Activated T-cell treated with anti-CD3 and anti-CD28 coated beads, Interleukin-2, amount 50 U/mL, for 48 hours (primary cell): ENCODE measurements around the gene HNMT.
"Not testable (repeated sequence)": the region's sequence is repeated elsewhere in the genome, so short reads cannot be mapped to it uniquely, and the experiment has no call there.

ENCODE experiments used
- DNase-seq, 2 experiments: peaks; one replicate each; pipeline ENCODE4 v3.0.0-alpha.2; 2020

HNMT gene

DNA sequence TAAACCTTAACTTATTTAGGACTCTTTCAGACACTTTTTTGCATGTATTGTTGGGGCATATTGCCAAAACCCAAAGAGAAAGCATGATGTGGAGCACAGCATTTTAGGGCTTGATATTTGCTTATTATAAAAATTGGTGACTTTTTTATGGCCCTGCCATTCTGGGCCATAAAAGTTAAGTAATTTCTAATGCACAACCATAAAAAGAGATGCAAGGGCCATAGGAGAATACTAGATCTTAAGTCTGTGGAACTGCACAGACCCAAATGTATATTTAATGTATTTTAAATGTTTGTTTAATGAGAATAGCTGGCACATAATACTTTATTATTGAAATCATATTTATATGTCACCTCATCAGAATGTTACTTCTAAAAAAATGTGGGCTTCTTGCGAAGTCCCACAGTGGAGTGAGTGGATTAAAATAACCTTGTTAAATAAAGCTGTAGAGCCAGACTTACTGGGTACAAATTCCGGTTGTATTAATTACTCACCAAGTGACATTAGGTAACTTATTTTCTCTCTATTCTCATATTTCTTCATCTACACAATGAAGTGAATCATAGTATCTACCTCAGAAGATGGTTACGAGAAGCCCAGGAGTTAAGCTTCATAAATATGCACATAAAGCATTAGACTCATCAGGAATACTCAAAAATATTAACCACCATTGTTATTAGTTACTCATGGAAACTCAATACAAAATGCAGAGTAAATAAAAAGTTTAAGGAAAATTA lies 52.2 kb downstream of the HNMT start:
- DNase-seq: no peak

GRCh38 chr2:138017824-138018223 lies 53.6 kb downstream of the HNMT start:
- DNase-seq: no peak

GRCh38 chr2:138018866-138019688 lies 54.8 kb downstream of the HNMT start:
- no peak for DNase-seq

DNA sequence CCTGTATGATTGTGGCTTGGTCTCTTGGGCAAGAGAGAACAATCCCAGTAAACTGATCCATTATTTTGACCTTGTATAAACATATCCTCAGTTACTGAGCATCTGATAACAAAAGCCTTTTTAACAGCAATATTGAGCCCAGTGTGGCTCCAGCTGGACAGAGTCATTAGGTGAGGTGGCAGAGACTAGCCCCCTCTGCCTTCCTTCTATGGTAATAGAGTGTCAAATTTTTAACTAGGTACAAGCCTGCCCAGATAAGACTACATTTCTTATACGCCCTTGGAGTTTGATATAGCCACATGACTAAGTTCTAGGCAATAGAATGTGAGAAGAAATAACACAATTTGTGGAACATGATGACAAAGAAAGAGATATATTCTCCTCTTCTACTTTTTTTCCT lies 56.2 kb downstream of the HNMT start:
- DNase-seq: no peak

GRCh38 chr2:138021154-138021553 lies 56.9 kb downstream of the HNMT start:
- DNase-seq: no peak

GRCh38 chr2:138023298-138023697 lies 59.0 kb downstream of the HNMT start:
- DNase-seq: no peak

DNA sequence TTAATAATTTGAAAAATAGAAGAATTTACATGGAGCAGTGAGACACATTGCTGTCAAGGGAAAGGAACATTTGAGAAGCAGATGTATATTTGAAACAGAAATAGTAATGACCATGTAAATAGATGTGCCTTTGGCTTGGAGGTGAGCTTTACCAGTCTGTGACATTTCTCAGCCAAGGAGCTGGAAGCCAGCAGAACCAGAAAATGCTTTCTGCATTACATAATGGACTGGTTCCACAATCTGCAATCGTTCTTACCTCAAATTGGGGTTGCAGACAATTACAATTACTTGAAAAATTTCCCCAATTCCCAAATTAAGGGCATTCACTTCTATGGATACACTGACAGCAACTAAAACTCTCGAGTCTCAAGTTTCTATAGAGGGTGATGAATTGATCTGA lies 59.7 kb downstream of the HNMT start:
- no peak for DNase-seq

DNA sequence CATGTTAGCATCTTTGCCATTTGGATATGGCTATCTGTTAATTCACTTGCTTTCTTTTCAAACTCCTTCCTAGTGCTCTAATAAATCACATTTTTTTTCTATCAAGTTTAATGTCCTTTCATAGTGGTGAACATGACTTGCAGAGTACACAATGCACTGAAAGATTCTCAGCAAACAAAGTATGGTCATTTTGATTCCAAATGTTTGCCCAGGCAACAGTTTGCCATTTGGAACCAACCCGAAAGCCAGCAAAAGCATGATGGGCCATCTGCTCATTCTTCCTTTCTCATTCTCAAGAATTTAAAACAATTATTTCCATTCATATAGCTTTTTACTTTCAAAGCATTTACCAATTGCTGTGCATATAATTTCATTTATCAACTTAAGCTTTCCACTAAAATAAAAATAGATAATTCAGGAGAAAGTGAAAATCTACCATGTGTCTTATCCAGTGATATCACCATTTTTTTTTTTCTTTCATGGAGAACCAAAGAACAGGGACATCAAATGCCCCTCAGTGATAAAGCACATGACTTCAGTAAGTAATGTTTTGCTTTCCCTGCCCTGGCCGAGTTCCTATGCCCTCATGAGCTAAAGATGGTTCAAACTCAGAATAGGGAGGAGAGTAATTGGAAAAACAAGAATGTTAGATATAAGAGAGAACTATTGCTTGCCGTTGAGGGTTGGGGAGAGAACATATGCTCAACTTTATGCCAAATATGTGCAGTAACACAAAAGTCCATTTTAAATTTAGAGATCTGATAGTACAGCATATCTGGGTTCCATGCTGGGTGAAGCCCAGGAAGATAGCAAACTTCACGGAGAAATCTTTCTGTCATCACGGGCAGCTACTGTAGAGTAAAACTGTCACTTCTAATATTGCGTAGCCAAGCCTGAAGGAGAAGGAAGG lies 62.1 kb downstream of the HNMT start:
- DNase-seq: no peak

DNA sequence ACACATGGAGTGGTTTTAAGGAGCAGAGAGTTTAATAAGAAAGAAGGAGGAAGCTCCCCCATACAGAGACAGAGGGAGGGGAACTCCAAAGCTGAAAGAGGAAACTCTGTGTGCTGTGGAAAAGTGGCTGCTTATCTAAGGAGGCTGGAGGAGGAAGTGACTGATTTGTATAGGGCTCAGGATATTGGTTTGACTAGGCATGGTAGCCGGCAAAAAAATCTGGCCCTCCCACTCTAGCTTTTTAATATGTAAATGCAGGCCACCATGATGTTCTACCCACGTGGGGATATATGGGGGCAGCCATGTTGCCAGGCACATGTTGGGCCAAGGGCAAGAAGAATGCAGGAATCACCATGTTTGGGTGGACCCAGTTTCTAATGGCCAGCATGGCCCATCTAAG lies 64.3 kb downstream of the HNMT start:
- no peak for DNase-seq

GRCh38 chr2:138029276-138029675 lies 65.0 kb downstream of the HNMT start:
- DNase-seq: no peak

- no peak for DNase-seq
These were observed 66.2 kb downstream of the HNMT start for GRCh38 chr2:138030459-138030858.

DNA sequence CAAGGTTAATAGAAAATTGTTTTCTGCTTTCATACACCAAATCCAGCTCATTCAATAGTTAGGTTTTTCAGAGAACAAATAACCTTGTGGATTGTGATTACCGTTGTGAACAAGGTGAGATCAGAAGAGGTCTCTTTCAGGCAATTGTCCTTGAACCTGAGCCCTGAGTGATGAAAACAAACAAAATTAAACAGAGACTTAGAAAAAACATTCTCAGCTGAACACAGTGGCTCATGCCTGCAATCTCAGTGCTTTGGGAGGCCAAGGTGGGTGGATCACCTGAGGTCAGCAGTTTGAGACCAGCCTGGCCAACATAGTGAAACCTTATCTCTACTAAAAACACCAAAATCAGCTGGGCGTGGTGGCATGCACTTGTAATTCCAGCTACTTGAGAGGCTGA lies 68.1 kb downstream of the HNMT start:
- no peak for DNase-seq

- DNase-seq: no peak
These were observed 70.3 kb downstream of the HNMT start for GRCh38 chr2:138034536-138034935.

GRCh38 chr2:138035608-138036217 lies 71.4 kb downstream of the HNMT start:
- no peak for DNase-seq

DNA sequence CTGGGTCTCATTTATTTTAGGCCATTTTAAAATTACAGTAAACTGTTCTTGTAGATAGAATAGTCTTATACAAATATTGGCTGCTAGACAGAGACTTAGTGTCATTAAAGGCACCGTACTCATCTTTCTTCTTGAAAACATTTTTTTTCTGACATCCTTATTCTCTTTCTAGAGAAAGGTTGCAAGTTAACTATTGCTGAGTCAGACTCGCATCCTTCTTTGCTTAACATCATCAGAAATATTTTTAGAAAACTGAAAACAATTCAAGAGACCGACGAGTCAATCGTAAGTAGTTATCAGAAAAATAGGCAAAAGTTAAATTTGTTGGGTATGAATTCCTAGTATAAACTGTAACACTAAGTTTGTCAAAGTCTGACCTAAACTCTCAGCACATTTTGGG lies 72.2 kb downstream of the HNMT start:
- DNase-seq: no peak

DNA sequence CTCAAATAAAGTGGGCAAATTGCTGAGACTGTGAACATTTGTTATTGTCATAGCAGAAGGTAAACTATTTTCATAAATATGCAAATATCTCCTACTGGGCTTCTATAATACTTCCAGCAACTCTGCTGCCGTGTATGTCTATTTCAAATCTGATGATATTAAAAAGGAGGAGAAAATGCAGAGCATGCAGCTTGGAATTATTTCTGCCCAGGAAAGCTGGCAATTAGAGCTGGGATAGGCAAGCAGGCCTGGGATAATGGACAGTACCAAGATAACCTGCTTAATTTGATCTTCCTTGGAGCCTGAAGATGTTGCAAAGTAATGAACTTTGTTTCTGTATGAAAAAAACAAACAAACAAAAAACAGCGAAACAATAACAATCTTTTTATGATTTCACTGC lies 72.8 kb downstream of the HNMT start:
- no peak for DNase-seq

- DNase-seq: no peak
These were observed 76.3 kb downstream of the HNMT start for GRCh38 chr2:138040616-138041015.

GRCh38 chr2:138042311-138042710 lies 78.0 kb downstream of the HNMT start:
- DNase-seq: no peak

- not testable (repeated sequence) for DNase-seq
These were observed 79.3 kb downstream of the HNMT start for GRCh38 chr2:138043588-138043987.

DNA sequence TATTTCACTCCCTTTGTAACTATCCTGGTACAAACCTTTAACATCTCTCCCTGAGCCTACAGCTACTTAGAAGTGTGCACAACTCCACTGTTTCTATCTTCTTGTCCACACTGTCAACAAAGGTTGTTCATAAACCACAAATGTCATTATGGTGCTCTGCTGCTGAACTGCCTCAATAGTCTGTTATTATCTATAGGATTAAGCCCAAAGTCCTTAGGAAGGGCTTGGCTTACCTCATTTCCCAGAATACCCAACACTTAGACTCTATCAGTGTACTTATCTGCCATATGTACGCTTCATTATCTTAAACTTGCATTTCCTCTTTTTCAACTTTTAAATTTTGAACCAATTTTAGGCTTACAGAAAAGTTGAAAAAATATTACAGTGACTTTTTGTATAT lies 94.2 kb downstream of the HNMT start:
- no peak for DNase-seq

GRCh38 chr2:138059487-138060300 lies 95.4 kb downstream of the HNMT start:
- DNase-seq: no peak

GRCh38 chr2:138060301-138060635 lies 96.0 kb downstream of the HNMT start:
- DNase-seq: no peak
